ENCODE measurements around the gene COL5A3. TPM values are rescaled to one million over a fixed set of nuclear protein-coding genes. Genes with fewer than 3 reads are reported as not detected.

The COL5A3 gene
- total and polyA plus RNA-seq, 2 of the 13 experiments (the other 11 are each of a cell fraction or from before 2014, with no cell fraction given), result 0.02 TPM; not detected in 1

GRCh38 chr19:9917321-9917720 is 93.0 kb downstream of the COL5A3 start (continued):
- TF ChIP-seq, protein P1, sequence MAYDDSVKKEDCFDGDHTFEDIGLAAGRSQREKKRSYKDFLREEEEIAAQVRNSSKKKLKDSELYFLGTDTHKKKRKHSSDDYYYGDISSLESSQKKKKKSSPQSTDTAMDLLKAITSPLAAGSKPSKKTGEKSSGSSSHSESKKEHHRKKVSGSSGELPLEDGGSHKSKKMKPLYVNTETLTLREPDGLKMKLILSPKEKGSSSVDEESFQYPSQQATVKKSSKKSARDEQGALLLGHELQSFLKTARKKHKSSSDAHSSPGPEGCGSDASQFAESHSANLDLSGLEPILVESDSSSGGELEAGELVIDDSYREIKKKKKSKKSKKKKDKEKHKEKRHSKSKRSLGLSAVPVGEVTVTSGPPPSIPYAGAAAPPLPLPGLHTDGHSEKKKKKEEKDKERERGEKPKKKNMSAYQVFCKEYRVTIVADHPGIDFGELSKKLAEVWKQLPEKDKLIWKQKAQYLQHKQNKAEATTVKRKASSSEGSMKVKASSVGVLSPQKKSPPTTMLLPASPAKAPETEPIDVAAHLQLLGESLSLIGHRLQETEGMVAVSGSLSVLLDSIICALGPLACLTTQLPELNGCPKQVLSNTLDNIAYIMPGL (CRISPR knock-in tag; IDR thresholded peaks at IDR 0.05; ENCODE audit: borderline replicate concordance in 1 of 2, low read depth in 1 of 2), result no peak
- TF ChIP-seq RARA (CRISPR knock-in tag; IDR thresholded peaks at IDR 0.05), result no peak
- TF ChIP-seq FOXA3 (CRISPR knock-in tag; IDR thresholded peaks at IDR 0.05), result no peak
- no peak for TF ChIP-seq ZFP90 (CRISPR knock-in tag; IDR thresholded peaks at IDR 0.05; ENCODE audit: borderline replicate concordance)
- TF ChIP-seq ZNF143 (CRISPR knock-in tag; IDR thresholded peaks at IDR 0.05), result peak; percentile 91
- TF ChIP-seq THYN1 (CRISPR knock-in tag; IDR thresholded peaks at IDR 0.05; ENCODE audit: borderline replicate concordance, low read depth), result no peak
- TF ChIP-seq, protein P2, sequence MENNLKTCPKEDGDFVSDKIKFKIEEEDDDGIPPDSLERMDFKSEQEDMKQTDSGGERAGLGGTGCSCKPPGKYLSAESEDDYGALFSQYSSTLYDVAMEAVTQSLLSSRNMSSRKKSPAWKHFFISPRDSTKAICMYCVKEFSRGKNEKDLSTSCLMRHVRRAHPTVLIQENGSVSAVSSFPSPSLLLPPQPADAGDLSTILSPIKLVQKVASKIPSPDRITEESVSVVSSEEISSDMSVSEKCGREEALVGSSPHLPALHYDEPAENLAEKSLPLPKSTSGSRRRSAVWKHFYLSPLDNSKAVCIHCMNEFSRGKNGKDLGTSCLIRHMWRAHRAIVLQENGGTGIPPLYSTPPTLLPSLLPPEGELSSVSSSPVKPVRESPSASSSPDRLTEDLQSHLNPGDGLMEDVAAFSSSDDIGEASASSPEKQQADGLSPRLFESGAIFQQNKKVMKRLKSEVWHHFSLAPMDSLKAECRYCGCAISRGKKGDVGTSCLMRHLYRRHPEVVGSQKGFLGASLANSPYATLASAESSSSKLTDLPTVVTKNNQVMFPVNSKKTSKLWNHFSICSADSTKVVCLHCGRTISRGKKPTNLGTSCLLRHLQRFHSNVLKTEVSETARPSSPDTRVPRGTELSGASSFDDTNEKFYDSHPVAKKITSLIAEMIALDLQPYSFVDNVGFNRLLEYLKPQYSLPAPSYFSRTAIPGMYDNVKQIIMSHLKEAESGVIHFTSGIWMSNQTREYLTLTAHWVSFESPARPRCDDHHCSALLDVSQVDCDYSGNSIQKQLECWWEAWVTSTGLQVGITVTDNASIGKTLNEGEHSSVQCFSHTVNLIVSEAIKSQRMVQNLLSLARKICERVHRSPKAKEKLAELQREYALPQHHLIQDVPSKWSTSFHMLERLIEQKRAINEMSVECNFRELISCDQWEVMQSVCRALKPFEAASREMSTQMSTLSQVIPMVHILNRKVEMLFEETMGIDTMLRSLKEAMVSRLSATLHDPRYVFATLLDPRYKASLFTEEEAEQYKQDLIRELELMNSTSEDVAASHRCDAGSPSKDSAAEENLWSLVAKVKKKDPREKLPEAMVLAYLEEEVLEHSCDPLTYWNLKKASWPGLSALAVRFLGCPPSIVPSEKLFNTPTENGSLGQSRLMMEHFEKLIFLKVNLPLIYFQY (CRISPR knock-in tag; IDR thresholded peaks at IDR 0.05; ENCODE audit: borderline replicate concordance), result no peak

GRCh38 chr19:9916719-9917118 is 93.6 kb downstream of the COL5A3 start:
- BruUV-seq (replicated peaks), result no TSS peak
- H3K4me3 ChIP-seq (replicated peaks in 1 of 3; ENCODE audit: insufficient read depth in 1 of 3, low read depth in 2 of 3, low read length in 3 of 3), result no peak overlapping the region
- H3K4me1 ChIP-seq (ENCODE audit: insufficient read depth, low read length), result peaks cover 4% of the 10 kb centered on the region; the same call in 1 of the 2 replicates
- 16% methylated on average over 6 of the region's 6 CpGs for WGBS (ENCODE audit: low lambda C conversion rate)
- no peaks in the 10 kb centered on the region for H3K9me3 ChIP-seq (ENCODE audit: low read length)
- ChIA-PET POLR2A (no interaction called here), CTCF (ENCODE audit: low intra/inter-chr PET ratio, low total read pairs) (no interaction called here)
- H3K27me3 ChIP-seq (ENCODE audit: control insufficient read depth in 1 of 2, insufficient read depth in 2 of 2, low read length in 2 of 2), result peaks cover 0 to 12% of the 10 kb centered on the region in 2 experiments; a peak in 2 of 5 replicates
- H4K20me1 ChIP-seq (ENCODE audit: insufficient read depth, low read length), result no peaks in the 10 kb centered on the region
- H3K27ac ChIP-seq (ENCODE audit: extremely low read length, insufficient read depth, low read length), result no peak overlapping the region
- no peak for ATAC-seq
- intact Hi-C loops (cut with micrococcal nuclease; ENCODE audit: unreplicated experiment), result no loop called here
- no peak for FAIRE-seq
- no peak overlapping the region for H2AFZ ChIP-seq (ENCODE audit: low read length)
- in situ Hi-C loops (cut with HindIII; ENCODE audit: extremely low pct_ligation_motif_present, low pct_unique_long_range_greater_than_20kb), result no loop called here
- DNase-seq (ENCODE audit: low spot score), result no peak
- no peaks in the 10 kb centered on the region for H3K36me3 ChIP-seq (replicated peaks in 1 of 2; ENCODE audit: control insufficient read depth in 1 of 2, insufficient read depth in 2 of 2, low read length in 2 of 2)
- H3K79me2 ChIP-seq (ENCODE audit: insufficient read depth, low read length), result no peaks in the 10 kb centered on the region
- no peak overlapping the region for H3K9ac ChIP-seq (ENCODE audit: insufficient read depth, low read depth, low read length)
- no peak overlapping the region for H3K4me2 ChIP-seq (ENCODE audit: low read depth, low read length)
- TF ChIP-seq, protein P3, sequence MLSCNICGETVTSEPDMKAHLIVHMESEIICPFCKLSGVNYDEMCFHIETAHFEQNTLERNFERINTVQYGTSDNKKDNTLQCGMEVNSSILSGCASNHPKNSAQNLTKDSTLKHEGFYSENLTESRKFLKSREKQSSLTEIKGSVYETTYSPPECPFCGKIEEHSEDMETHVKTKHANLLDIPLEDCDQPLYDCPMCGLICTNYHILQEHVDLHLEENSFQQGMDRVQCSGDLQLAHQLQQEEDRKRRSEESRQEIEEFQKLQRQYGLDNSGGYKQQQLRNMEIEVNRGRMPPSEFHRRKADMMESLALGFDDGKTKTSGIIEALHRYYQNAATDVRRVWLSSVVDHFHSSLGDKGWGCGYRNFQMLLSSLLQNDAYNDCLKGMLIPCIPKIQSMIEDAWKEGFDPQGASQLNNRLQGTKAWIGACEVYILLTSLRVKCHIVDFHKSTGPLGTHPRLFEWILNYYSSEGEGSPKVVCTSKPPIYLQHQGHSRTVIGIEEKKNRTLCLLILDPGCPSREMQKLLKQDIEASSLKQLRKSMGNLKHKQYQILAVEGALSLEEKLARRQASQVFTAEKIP (CRISPR knock-in tag; IDR thresholded peaks at IDR 0.05; ENCODE audit: borderline replicate concordance), result no peak
- no peak for TF ChIP-seq ZNF501 (CRISPR knock-in tag; IDR thresholded peaks at IDR 0.05)
- no peak for TF ChIP-seq IRF1 (CRISPR knock-in tag; IDR thresholded peaks at IDR 0.05; ENCODE audit: low read depth)
- no peak for TF ChIP-seq KDM5B (CRISPR knock-in tag; IDR thresholded peaks at IDR 0.05; ENCODE audit: borderline replicate concordance)
- TF ChIP-seq DNMT3B (CRISPR knock-in tag; conservative IDR thresholded peaks at IDR 0.05), result no peak
- no peak for TF ChIP-seq ATF4 (CRISPR knock-in tag; IDR thresholded peaks at IDR 0.05)
